Coronary artery (tissue), 2 donors: ENCODE measurements around the gene PNCK.

Experiments used
- DNase-seq: peaks from one replicate; pipeline ENCODE4 v3.0.0-alpha.2; 2017; ENCODE audit warnings: low spot score
- H3K27ac ChIP-seq, 2 donors: fragments of 200-600 bp; sonication (generic); one replicate each; pipeline ENCODE4 v1.5.1; 2016 to 2019
- H3K4me3 ChIP-seq: fragments of 200-600 bp; sonication (generic); 2 replicates; pipeline ENCODE4 v1.5.1; 2016; ENCODE audit warnings: mild to moderate bottlenecking, moderate library complexity
- TF ChIP-seq, protein P1 (sequence below): fragments of 200-600 bp; sonication (generic); IDR thresholded peaks from one replicate; pipeline ENCODE4 v1.5.1; 2019; ENCODE audit warnings: antibody characterized with exemption

PNCK gene

DNA sequence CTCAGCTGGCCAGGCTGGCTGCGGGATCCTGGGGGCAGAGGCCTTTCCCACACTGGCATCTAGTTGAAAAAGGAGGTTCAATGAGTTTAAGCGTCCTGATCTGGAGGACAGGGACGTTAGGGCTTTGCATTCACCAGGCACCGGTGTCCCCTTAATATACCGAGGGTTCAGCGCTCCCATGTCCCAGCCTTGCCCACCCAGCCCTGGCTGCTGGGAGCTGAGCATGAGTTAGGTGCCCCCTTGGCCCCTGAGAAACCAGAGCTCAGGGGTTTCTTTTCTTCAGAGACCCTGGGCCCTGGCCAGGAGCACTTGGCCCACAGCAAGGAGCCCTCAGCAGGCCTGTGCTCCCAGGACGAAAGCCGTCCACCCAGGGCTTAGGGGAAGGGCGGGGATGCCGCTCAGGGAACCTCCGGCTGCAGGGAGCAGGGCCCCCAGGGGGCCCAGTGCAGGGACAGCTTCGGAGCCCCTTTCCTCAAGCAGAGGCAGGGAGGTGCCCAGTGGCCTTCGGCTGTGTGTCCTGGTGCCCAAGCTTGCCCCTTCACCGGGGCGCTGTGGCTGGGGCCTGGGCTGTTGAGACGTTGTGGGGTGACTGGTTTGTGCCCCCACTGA is 47.5 kb downstream of the PNCK start:
- TF ChIP-seq, protein P1, sequence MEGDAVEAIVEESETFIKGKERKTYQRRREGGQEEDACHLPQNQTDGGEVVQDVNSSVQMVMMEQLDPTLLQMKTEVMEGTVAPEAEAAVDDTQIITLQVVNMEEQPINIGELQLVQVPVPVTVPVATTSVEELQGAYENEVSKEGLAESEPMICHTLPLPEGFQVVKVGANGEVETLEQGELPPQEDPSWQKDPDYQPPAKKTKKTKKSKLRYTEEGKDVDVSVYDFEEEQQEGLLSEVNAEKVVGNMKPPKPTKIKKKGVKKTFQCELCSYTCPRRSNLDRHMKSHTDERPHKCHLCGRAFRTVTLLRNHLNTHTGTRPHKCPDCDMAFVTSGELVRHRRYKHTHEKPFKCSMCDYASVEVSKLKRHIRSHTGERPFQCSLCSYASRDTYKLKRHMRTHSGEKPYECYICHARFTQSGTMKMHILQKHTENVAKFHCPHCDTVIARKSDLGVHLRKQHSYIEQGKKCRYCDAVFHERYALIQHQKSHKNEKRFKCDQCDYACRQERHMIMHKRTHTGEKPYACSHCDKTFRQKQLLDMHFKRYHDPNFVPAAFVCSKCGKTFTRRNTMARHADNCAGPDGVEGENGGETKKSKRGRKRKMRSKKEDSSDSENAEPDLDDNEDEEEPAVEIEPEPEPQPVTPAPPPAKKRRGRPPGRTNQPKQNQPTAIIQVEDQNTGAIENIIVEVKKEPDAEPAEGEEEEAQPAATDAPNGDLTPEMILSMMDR, result no peak
- DNase-seq, result no peak
- Histone ChIP-seq H3K4me3 (no peak overlapping the region), H3K27ac (no peak overlapping the region)

DNA sequence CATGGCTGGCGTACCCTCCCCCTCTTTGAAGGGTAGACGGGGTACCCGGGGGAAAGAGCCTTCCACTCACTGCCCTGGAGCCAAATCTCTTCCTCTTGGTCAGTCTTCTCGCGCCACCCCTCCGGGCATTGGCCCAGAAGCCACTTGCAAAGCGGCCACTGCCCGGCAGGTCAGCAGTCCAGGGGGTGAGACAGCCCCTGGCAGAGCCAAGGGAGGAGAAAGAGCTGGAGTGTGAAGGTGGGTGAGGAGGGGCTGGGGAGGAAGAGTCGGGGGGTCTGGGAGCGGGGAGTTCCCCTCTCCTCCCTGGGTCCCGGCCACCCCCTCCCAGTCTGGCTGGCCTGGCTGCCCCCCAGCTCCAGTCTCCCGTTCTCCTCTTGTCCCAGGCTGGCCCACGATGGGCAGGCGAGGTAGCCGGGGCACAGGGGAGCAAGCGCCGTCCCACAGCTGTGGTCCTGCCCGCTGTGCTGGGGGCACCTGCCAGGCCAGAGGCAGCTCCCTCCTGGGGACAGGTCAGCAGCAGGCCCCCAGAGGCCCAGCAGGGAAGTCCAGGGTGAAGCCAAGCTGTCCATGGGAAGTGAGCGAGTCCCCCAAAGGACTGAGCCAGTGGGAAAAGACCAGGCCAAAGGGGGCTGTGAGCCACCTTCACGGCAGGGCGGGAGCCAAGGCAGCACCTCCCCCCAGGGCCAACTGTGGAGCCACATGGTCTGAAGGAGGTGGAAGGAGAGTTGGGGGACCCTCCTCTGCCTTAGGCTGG is 48.2 kb downstream of the PNCK start:
- DNase-seq, result no peak
- TF ChIP-seq, protein P1, result no peak
- Histone ChIP-seq H3K27ac (no peak overlapping the region), H3K4me3 (no peak overlapping the region)

DNA sequence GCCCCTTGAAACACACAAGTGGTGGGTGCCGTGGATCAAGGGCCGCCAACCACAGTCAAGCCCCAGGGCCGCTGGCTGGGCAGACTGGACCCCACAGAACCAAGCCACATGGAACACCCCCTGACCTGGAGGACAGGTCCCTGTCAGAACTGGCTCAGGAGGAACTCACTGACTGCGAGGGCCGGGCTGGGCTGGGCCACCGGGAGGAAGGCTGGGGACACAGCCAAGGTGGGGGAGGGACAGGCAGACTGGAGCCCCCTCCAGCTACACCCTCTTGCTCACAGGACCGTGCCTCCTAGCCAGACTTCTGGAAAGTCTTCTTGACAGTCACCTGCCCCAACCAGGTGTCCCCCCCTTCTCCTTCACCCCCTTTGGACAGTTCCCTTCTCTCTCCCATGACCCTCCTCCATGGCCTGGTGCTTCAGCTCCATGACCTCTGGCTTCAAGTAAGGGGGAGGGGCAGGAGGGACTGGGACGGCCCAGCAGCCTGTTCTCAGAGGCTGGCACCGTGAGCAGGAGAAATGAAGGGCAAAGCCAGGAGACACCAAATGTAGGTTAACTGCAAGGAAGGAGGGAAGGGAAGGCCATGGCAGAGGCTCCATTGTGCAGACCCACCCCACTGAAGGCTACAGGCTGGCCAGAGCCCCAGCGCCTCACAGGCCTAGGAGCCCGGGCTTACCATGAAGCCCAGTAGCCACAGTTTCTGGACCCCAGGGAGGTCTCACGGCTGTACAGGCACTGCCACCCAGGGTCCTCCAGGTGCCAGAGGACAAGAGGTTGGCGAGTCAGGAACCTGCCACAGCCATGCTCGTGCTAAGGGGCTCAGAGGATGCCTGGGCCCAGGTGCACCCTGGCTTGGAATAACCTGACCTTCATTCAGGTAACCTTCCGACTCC is 49.2 kb downstream of the PNCK start:
- DNase-seq, result no peak
- Histone ChIP-seq H3K4me3 (no peak overlapping the region), H3K27ac (no peak overlapping the region)
- TF ChIP-seq, protein P1, result no peak

DNA sequence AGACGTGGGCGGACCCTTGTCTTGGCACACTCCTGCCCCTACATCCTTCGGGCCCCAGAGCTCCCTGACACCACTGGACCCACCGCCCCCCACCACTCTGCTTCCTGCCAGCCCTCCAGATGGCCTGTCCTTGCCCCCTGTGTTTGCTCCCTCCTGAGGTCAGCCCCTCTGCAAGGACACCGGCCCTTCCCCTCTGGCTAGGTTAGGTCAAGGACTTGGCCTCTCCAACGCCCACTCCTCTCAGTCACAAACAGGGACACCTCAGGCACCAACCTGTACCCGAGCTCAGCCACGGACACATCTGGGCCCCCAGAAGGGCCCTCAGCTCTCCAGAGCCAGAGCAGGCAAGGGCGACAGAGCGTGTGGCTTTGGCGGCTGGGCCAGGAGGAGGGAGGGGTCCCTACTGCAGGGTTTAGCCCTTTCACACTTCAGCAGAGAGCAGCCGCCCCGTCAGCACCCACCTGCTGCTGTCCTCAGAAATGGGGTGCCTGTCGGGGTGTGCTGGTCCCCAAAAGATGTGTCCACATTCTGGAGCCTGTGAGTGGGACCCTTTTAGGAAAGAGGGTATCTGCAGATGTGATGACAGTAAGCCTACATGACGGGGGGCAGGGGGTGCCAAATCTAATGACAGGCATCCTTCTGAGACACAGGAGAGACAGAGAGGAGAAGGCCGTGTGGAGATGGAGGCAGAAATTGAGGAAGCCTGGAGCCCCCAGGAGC is 50.1 kb downstream of the PNCK start:
- Histone ChIP-seq H3K4me3 (no peak overlapping the region), H3K27ac (no peak overlapping the region)
- TF ChIP-seq, protein P1, result no peak
- no peak for DNase-seq

DNA sequence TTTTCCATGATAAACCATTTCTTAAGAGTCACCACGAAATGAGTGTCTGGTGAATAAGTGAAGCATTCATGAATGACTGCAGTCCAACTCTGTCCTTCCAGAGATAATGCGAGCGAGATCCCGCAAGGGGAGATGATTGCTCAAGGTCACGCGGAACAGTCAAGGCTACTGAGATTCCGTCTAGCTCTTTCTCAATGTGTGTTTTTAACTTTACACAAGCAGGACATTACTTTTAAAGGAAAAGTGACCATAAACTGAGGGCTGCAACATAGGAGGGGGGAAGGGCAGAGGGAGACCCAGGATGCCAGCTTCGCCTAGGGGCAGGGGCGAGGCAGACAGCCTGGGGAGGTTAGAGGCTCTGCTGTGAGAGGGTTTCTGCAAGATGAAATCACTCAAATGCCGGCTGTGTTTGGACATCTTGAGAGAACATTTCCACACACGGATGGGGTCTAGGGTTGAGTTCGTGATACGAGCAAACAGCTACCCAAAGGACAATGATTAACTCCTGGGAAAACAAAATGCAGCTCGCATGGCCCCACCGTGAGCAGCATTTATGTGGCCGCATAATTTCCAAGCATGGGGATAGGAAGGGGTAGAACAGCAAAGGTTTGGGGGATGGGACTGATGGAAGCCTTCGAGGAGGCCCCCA is 50.8 kb downstream of the PNCK start:
- TF ChIP-seq, protein P1, result no peak
- DNase-seq, result no peak
- no peak overlapping the region for H3K4me3 ChIP-seq

DNA sequence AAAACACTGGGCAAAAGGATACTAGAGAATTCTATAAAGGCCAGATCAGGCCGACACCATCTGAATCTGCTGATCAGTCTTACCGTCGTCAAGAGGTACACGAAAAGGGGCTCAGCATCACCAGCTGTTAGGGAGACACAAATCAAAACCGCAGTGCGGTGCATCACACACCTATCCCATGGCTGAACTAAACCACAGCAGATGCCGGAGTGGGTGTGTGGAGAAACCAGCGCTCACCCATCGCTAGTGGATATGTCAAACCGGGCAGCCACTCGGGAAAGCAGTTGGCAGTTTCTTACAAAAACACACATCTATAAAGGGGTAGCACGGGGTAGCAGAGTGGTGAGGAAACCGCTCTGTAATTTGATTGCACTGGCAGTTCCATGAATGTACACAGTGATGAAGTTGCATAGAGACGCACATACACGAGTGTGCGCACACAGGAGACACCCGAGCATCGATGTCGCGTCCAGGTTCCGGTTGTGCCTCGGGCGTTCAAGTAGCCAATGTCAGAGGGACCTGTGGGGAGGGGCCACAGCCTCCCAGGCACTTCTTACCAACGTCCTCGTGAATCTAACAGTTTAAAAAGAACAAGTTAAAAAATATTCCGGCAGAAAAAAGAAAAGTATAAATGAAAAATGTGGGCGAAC is 51.5 kb downstream of the PNCK start:
- no peak for DNase-seq
- no peak overlapping the region for H3K4me3 ChIP-seq
- no peak overlapping the region for H3K27ac ChIP-seq
- TF ChIP-seq, protein P1, result no peak

More for the DNA sequence above, 50.8 kb downstream of the PNCK start:
- no peak overlapping the region for H3K27ac ChIP-seq
